Neuronal stem cell (in vitro differentiated cells): Measurements from ENCODE around the gene KCNK1.
A peak's percentile ranks its signal among the peaks of the same experiment; 100 is the strongest.
"Not testable (repeated sequence)": the region's sequence is repeated elsewhere in the genome, so short reads cannot be mapped to it uniquely, and the experiment has no call there.

Experiments used
- DNase-seq: peaks from one replicate; pipeline ENCODE4 v3.0.0-alpha.2; 2013; ENCODE audit warnings: low spot score
- H2AFZ ChIP-seq: one replicate; pipeline ENCODE4 v1.6.1; 2013; ENCODE audit warnings: mild to moderate bottlenecking, low read length, inconsistent platforms
- H2AK5ac ChIP-seq: 2 replicates; pipeline ENCODE4 v1.6.1; 2013; ENCODE audit warnings: low read depth, mild to moderate bottlenecking, inconsistent platforms, low read length, moderate library complexity, mixed read lengths
- H2BK120ac ChIP-seq: 2 replicates; pipeline ENCODE4 v1.6.1; 2013; ENCODE audit warnings: low read depth, mild to moderate bottlenecking, inconsistent platforms, low read length, moderate library complexity, mixed read lengths
- H2BK12ac ChIP-seq: one replicate; pipeline ENCODE4 v1.6.1; 2013; ENCODE audit warnings: low read length, inconsistent platforms
- H2BK15ac ChIP-seq: 2 replicates; pipeline ENCODE4 v1.6.1; 2013; ENCODE audit warnings: mild to moderate bottlenecking, low read length, inconsistent platforms, mixed read lengths
- H2BK5ac ChIP-seq: one replicate; pipeline ENCODE4 v1.6.1; 2013; ENCODE audit warnings: inconsistent platforms, mild to moderate bottlenecking, low read length, moderate library complexity
- H3K14ac ChIP-seq: one replicate; pipeline ENCODE4 v1.6.1; 2013; ENCODE audit warnings: low read length, inconsistent platforms
- H3K18ac ChIP-seq: 2 replicates; pipeline ENCODE4 v1.6.1; 2013; ENCODE audit warnings: low read length, inconsistent platforms
- H3K23ac ChIP-seq: 2 replicates; pipeline ENCODE4 v1.6.1; 2013; ENCODE audit warnings: low read depth, mild to moderate bottlenecking, mixed read lengths, low read length, inconsistent platforms; ENCODE audit not compliant: poor library complexity
- H3K27ac ChIP-seq: replicated peaks from 3 replicates; pipeline ENCODE4 v1.5.1; 2013; ENCODE audit warnings: low read length, inconsistent platforms
- H3K27me3 ChIP-seq, 3 experiments: 2 replicates each; pipeline ENCODE4 v1.6.1; 2013; ENCODE audit warnings: low read length in 3 of 3, mild to moderate bottlenecking in 2 of 3, inconsistent platforms in 1 of 3, low read depth in 1 of 3, mixed read lengths in 1 of 3, moderate library complexity in 1 of 3; ENCODE audit not compliant: control insufficient read depth in 3 of 3, insufficient read depth in 3 of 3
- H3K36me3 ChIP-seq, 2 donors: replicated peaks in 1 of 2; 2 replicates each; pipeline ENCODE4 v1.6.1; 2013; ENCODE audit warnings: low read length in 2 of 2; ENCODE audit not compliant: control insufficient read depth in 2 of 2, insufficient read depth in 2 of 2
- H3K4ac ChIP-seq: 2 replicates; pipeline ENCODE4 v1.6.1; 2013; ENCODE audit warnings: inconsistent platforms, mild to moderate bottlenecking, low read length, moderate library complexity
- H3K4me1 ChIP-seq, 2 donors: 1 replicate in 1 of 2; 2 replicates in 1 of 2; pipeline ENCODE4 v1.6.1; 2013; ENCODE audit warnings: low read length in 2 of 2, low read depth in 1 of 2; ENCODE audit not compliant: control insufficient read depth in 2 of 2, insufficient read depth in 1 of 2
- H3K4me2 ChIP-seq: one replicate; pipeline ENCODE4 v1.6.1; 2013; ENCODE audit warnings: mild to moderate bottlenecking, low read length, inconsistent platforms; ENCODE audit not compliant: insufficient read depth, poor library complexity, severe bottlenecking
- H3K4me3 ChIP-seq, 2 donors: 2 replicates each; pipeline ENCODE4 v1.5.1; 2013; ENCODE audit warnings: low read length in 2 of 2, mild to moderate bottlenecking in 2 of 2, inconsistent platforms in 1 of 2, moderate library complexity in 1 of 2
- H3K79me1 ChIP-seq: one replicate; pipeline ENCODE4 v1.6.1; 2013; ENCODE audit warnings: low read depth, mild to moderate bottlenecking, inconsistent platforms, low read length, moderate library complexity
- H3K9ac ChIP-seq: one replicate; pipeline ENCODE4 v1.6.1; 2013; ENCODE audit warnings: mild to moderate bottlenecking, low read depth, low read length, inconsistent platforms; ENCODE audit not compliant: poor library complexity
- H3K9me3 ChIP-seq, 2 donors: replicated peaks in 1 of 2; 2 replicates each; pipeline versions ENCODE3 to v1.6.1; 2013; ENCODE audit warnings: low read length in 2 of 2, mild to moderate bottlenecking in 2 of 2, inconsistent platforms in 1 of 2, low read depth in 1 of 2, mixed read lengths in 1 of 2, moderate library complexity in 1 of 2; ENCODE audit not compliant: control insufficient read depth in 2 of 2, insufficient read depth in 1 of 2
- H4K8ac ChIP-seq: one replicate; pipeline ENCODE4 v1.6.1; 2013; ENCODE audit warnings: low read depth, mild to moderate bottlenecking, inconsistent platforms, low read length, moderate library complexity
- H4K91ac ChIP-seq: one replicate; pipeline ENCODE4 v1.6.1; 2013; ENCODE audit warnings: low read length, low read depth, mild to moderate bottlenecking, inconsistent platforms; ENCODE audit not compliant: poor library complexity
- WGBS, 2 donors: extraction: QIAGEN DNeasy Blood & Tissue Kit; methylation state at CpG; one replicate each; pipeline ENCODE4 v1.1.7; 2013; ENCODE audit warnings: missing lambda C conversion rate in 2 of 2, mixed read lengths in 1 of 2; ENCODE audit not compliant: insufficient read length in 2 of 2, insufficient replicate concordance in 1 of 2; ENCODE audit errors: extremely low coverage in 2 of 2; 5-methylcytosine and 5-hydroxymethylcytosine counted together

KCNK1 gene

GRCh38 chr1:233610628-233611027 lies 3.3 kb upstream of the KCNK1 start:
- no peak overlapping the region for H2BK15ac ChIP-seq
- no peak overlapping the region for H4K8ac ChIP-seq
- H3K18ac ChIP-seq = no peak overlapping the region
- H3K4me3 ChIP-seq = no peak overlapping the region
- H3K9ac ChIP-seq = no peak overlapping the region
- no peak overlapping the region for H2BK120ac ChIP-seq
- H3K23ac ChIP-seq = no peak overlapping the region
- H3K4ac ChIP-seq = no peak overlapping the region
- no peak for DNase-seq
- H3K9me3 ChIP-seq = no peaks in the 10 kb centered on the region
- no peak overlapping the region for H2AK5ac ChIP-seq
- H3K27me3 ChIP-seq = peaks cover 9 to 44% (median 29%) of the 10 kb centered on the region in 3 experiments
- H3K27ac ChIP-seq = no peak overlapping the region
- no peak overlapping the region for H2BK5ac ChIP-seq
- peaks cover 3 to 6% of the 10 kb centered on the region in 2 donors for H3K4me1 ChIP-seq
- no peak overlapping the region for H2AFZ ChIP-seq
- H2BK12ac ChIP-seq = no peak overlapping the region
- H4K91ac ChIP-seq = no peak overlapping the region
- no peaks in the 10 kb centered on the region for H3K36me3 ChIP-seq
- no peaks in the 10 kb centered on the region for H3K79me1 ChIP-seq
- H3K14ac ChIP-seq = no peak overlapping the region
- no peak overlapping the region for H3K4me2 ChIP-seq
- no CpG with 5 or more reads among the region's 2 CpGs for WGBS, 2 donors

GRCh38 chr1:233611363-233611762 lies 2.5 kb upstream of the KCNK1 start:
- not testable (repeated sequence) for DNase-seq, H3K18ac ChIP-seq, H2BK12ac ChIP-seq, H3K9ac ChIP-seq, H2BK120ac ChIP-seq, H3K79me1 ChIP-seq, H2BK15ac ChIP-seq, H3K23ac ChIP-seq, H3K4ac ChIP-seq, H3K27ac ChIP-seq, H3K4me1 ChIP-seq, H2BK5ac ChIP-seq, H3K4me3 ChIP-seq, H3K14ac ChIP-seq, H2AFZ ChIP-seq, H3K9me3 ChIP-seq, H3K4me2 ChIP-seq, H3K36me3 ChIP-seq, H2AK5ac ChIP-seq, H4K91ac ChIP-seq, H4K8ac ChIP-seq
- WGBS, 2 donors = no CpG with 5 or more reads among the region's 5 CpGs
- H3K27me3 ChIP-seq = peaks cover 9 to 52% (median 32%) of the 10 kb centered on the region in 3 experiments

- Histone ChIP-seq H3K4me1 (peaks cover 3 to 6% of the 10 kb centered on the region in 2 donors), H3K14ac (peak overlapping the region; percentile 65), H2BK15ac (no peak overlapping the region), H3K36me3 (no peaks in the 10 kb centered on the region), H2AK5ac (no peak overlapping the region), H3K23ac (peak overlapping the region; percentile 48), H3K4me3 (peak overlapping the region; percentile 30 to 77), H3K9me3 (no peaks in the 10 kb centered on the region), H3K27ac (no peak overlapping the region), H3K9ac (peak overlapping the region; percentile 80), H2BK5ac (peak overlapping the region; percentile 45), H3K27me3 (peaks cover 9 to 57% (median 32%) of the 10 kb centered on the region in 3 experiments), H2AFZ (peak overlapping the region; percentile 69), H3K4me2 (peak overlapping the region; percentile 96), H3K79me1 (no peaks in the 10 kb centered on the region), H2BK12ac (peak overlapping the region; percentile 50), H4K91ac (no peak overlapping the region), H3K4ac (no peak overlapping the region), H2BK120ac (no peak overlapping the region), H3K18ac (peak overlapping the region; percentile 83), H4K8ac (no peak overlapping the region)
- WGBS, 2 donors = no CpG with 5 or more reads among the region's 43 CpGs
- peak; percentile 6 for DNase-seq
Observed at GRCh38 chr1:233614173-233614742, 352 bp downstream of the KCNK1 start.

- peak overlapping the region; percentile 68 for H3K18ac ChIP-seq
- H2BK15ac ChIP-seq = no peak overlapping the region
- H3K4ac ChIP-seq = no peak overlapping the region
- no peak overlapping the region for H2AK5ac ChIP-seq
- H3K27me3 ChIP-seq = peaks cover 9 to 57% (median 32%) of the 10 kb centered on the region in 3 experiments
- no peak overlapping the region for H3K27ac ChIP-seq
- H3K4me2 ChIP-seq = peak overlapping the region; percentile 96
- no peaks in the 10 kb centered on the region for H3K36me3 ChIP-seq
- no peak overlapping the region for H4K91ac ChIP-seq
- no peak overlapping the region for H3K9ac ChIP-seq
- H3K4me3 ChIP-seq = peak overlapping the region in 1 of 2 donors; percentile 65
- peak overlapping the region; percentile 45 for H2BK5ac ChIP-seq
- H3K9me3 ChIP-seq = no peaks in the 10 kb centered on the region
- H3K79me1 ChIP-seq = no peaks in the 10 kb centered on the region
- H2BK12ac ChIP-seq = no peak overlapping the region
- no peak overlapping the region for H4K8ac ChIP-seq
- H3K14ac ChIP-seq = no peak overlapping the region
- no CpG with 5 or more reads among the region's 36 CpGs for WGBS, 2 donors
- H3K4me1 ChIP-seq = peaks cover 3 to 6% of the 10 kb centered on the region in 2 donors
- peak overlapping the region; percentile 26 for H3K23ac ChIP-seq
- no peak overlapping the region for H2BK120ac ChIP-seq
- H2AFZ ChIP-seq = no peak overlapping the region
- no peak for DNase-seq
Observed at GRCh38 chr1:233614743-233615521, 1.0 kb downstream of the KCNK1 start.
